ENCODE data around the gene CNPPD1.
A peak's percentile ranks its signal among the peaks of the same experiment; 100 is the strongest.

The CNPPD1 gene

GRCh38 chr2:219176818-219177551 is at the start of gene CNPPD1:
Gene CNPPD1 (minus strand): TSS chr2:219176925. CDS start chr2:219176828, 97 bp downstream.
- no peaks in the 10 kb centered on the region for H3K27me3 Mint-ChIP-seq
- H3K4me1 Mint-ChIP-seq = peaks cover 79% of the 10 kb centered on the region
- peak within 1 kb of the TSS; percentile 88 for H3K4me3 Mint-ChIP-seq
- ATAC-seq = peak; percentile 88
- no peaks in the 10 kb centered on the region for H3K9me3 Mint-ChIP-seq
- H3K27ac Mint-ChIP-seq = peak within 1 kb of the TSS; percentile 99
- peaks cover 45% of the 10 kb centered on the region for H3K36me3 Mint-ChIP-seq

- Mint-ChIP-seq H3K27me3 (no peaks in the 10 kb centered on the region), H3K9me3 (no peaks in the 10 kb centered on the region), H3K4me1 (peaks cover 41% of the 10 kb centered on the region), H3K27ac (no peak overlapping the region), H3K36me3 (peaks cover 58% of the 10 kb centered on the region), H3K4me3 (no peak overlapping the region)
- ATAC-seq = no peak
Measured at GRCh38 chr2:219225350-219225749, 48.6 kb upstream of the CNPPD1 start.

GRCh38 chr2:219223831-219224610 is 47.3 kb upstream of the CNPPD1 start:
- no peaks in the 10 kb centered on the region for H3K9me3 Mint-ChIP-seq
- H3K27me3 Mint-ChIP-seq = no peaks in the 10 kb centered on the region
- H3K4me3 Mint-ChIP-seq = no peak overlapping the region
- H3K4me1 Mint-ChIP-seq = peaks cover 48% of the 10 kb centered on the region
- no peak overlapping the region for H3K27ac Mint-ChIP-seq
- peaks cover 56% of the 10 kb centered on the region for H3K36me3 Mint-ChIP-seq
- no peak for ATAC-seq

GRCh38 chr2:219221957-219222518 is 45.3 kb upstream of the CNPPD1 start:
- no peak overlapping the region for H3K27ac Mint-ChIP-seq
- peaks cover 42% of the 10 kb centered on the region for H3K4me1 Mint-ChIP-seq
- no peak overlapping the region for H3K4me3 Mint-ChIP-seq
- no peaks in the 10 kb centered on the region for H3K27me3 Mint-ChIP-seq
- no peak for ATAC-seq
- H3K9me3 Mint-ChIP-seq = no peaks in the 10 kb centered on the region
- peaks cover 56% of the 10 kb centered on the region for H3K36me3 Mint-ChIP-seq

GRCh38 chr2:219220652-219221402 is 44.1 kb upstream of the CNPPD1 start:
- no peak for ATAC-seq
- no peaks in the 10 kb centered on the region for H3K9me3 Mint-ChIP-seq
- H3K36me3 Mint-ChIP-seq = peaks cover 57% of the 10 kb centered on the region
- H3K4me3 Mint-ChIP-seq = no peak overlapping the region
- H3K4me1 Mint-ChIP-seq = peaks cover 47% of the 10 kb centered on the region
- H3K27ac Mint-ChIP-seq = peak overlapping the region; percentile 5
- no peaks in the 10 kb centered on the region for H3K27me3 Mint-ChIP-seq

- ATAC-seq = no peak
- no peak overlapping the region for H3K27ac Mint-ChIP-seq
- no peak overlapping the region for H3K4me3 Mint-ChIP-seq
- peaks cover 51% of the 10 kb centered on the region for H3K36me3 Mint-ChIP-seq
- H3K9me3 Mint-ChIP-seq = no peaks in the 10 kb centered on the region
- H3K27me3 Mint-ChIP-seq = no peaks in the 10 kb centered on the region
- peaks cover 40% of the 10 kb centered on the region for H3K4me1 Mint-ChIP-seq
Measured at GRCh38 chr2:219219784-219220532, 43.2 kb upstream of the CNPPD1 start.

GRCh38 chr2:219218732-219219701 is 42.3 kb upstream of the CNPPD1 start, which contains the start of gene ABCB6:
Gene ABCB6 (minus strand): TSS chr2:219218958. CDS start chr2:219218673, 285 bp downstream.
- ATAC-seq = peak; percentile 93
- H3K4me3 Mint-ChIP-seq = peak within 1 kb of the TSS; percentile 84

GRCh38 chr2:219218217-219218731 is 41.5 kb upstream of the CNPPD1 start:
- Mint-ChIP-seq H3K9me3 (no peaks in the 10 kb centered on the region), H3K4me1 (peaks cover 35% of the 10 kb centered on the region), H3K27me3 (no peaks in the 10 kb centered on the region), H3K27ac (peak overlapping the region; percentile 78), H3K4me3 (peak overlapping the region; percentile 84), H3K36me3 (peaks cover 49% of the 10 kb centered on the region)
- ATAC-seq = peak; percentile 62

More at GRCh38 chr2:219218732-219219701, 42.3 kb upstream of the CNPPD1 start, which contains the start of gene ABCB6:
- Mint-ChIP-seq H3K9me3 (no peaks in the 10 kb centered on the region), H3K36me3 (peaks cover 51% of the 10 kb centered on the region), H3K27me3 (no peaks in the 10 kb centered on the region), H3K4me1 (peaks cover 35% of the 10 kb centered on the region), H3K27ac (peak within 1 kb of the TSS; percentile 78)

- H3K4me3 Mint-ChIP-seq = peak overlapping the region; percentile 36
Measured at GRCh38 chr2:219216535-219216915, 39.8 kb upstream of the CNPPD1 start.

GRCh38 chr2:219215871-219216534 is 39.3 kb upstream of the CNPPD1 start:
- H3K27me3 Mint-ChIP-seq = no peaks in the 10 kb centered on the region
- peaks cover 35% of the 10 kb centered on the region for H3K4me1 Mint-ChIP-seq
- no peak for ATAC-seq

More at GRCh38 chr2:219216535-219216915, 39.8 kb upstream of the CNPPD1 start:
- H3K4me1 Mint-ChIP-seq = peaks cover 35% of the 10 kb centered on the region
- H3K9me3 Mint-ChIP-seq = no peaks in the 10 kb centered on the region
- H3K27ac Mint-ChIP-seq = peak overlapping the region; percentile 37
- H3K36me3 Mint-ChIP-seq = peaks cover 41% of the 10 kb centered on the region
- H3K27me3 Mint-ChIP-seq = no peaks in the 10 kb centered on the region
- ATAC-seq = no peak

GRCh38 chr2:219214786-219215185 is 38.1 kb upstream of the CNPPD1 start:
- H3K27me3 Mint-ChIP-seq = no peaks in the 10 kb centered on the region
- H3K4me3 Mint-ChIP-seq = no peak overlapping the region
- H3K4me1 Mint-ChIP-seq = peaks cover 33% of the 10 kb centered on the region
- H3K27ac Mint-ChIP-seq = no peak overlapping the region
- no peaks in the 10 kb centered on the region for H3K9me3 Mint-ChIP-seq
- no peak for ATAC-seq
- peaks cover 33% of the 10 kb centered on the region for H3K36me3 Mint-ChIP-seq

More at GRCh38 chr2:219215871-219216534, 39.3 kb upstream of the CNPPD1 start:
- H3K4me3 Mint-ChIP-seq = no peak overlapping the region
- H3K36me3 Mint-ChIP-seq = peaks cover 36% of the 10 kb centered on the region
- peak overlapping the region; percentile 37 for H3K27ac Mint-ChIP-seq
- H3K9me3 Mint-ChIP-seq = no peaks in the 10 kb centered on the region

- Mint-ChIP-seq H3K27ac (no peak overlapping the region), H3K27me3 (no peaks in the 10 kb centered on the region), H3K4me3 (no peak overlapping the region), H3K4me1 (peaks cover 26% of the 10 kb centered on the region), H3K36me3 (peaks cover 33% of the 10 kb centered on the region), H3K9me3 (no peaks in the 10 kb centered on the region)
- no peak for ATAC-seq
Measured at GRCh38 chr2:219214141-219214540, 37.4 kb upstream of the CNPPD1 start.
